Activated T-cell treated with anti-CD3 and anti-CD28 coated beads for 1 hour (primary cell): ENCODE measurements around the gene DNAJC5G.
"Not testable (repeated sequence)": the region's sequence is repeated elsewhere in the genome, so short reads cannot be mapped to it uniquely, and the experiment has no call there.

Experiments
- DNase-seq: peaks from one replicate; pipeline ENCODE4 v3.0.0-alpha.2; 2020; ENCODE audit warnings: low read depth

The DNAJC5G gene

GRCh38 chr2:27251766-27252165, 23.5 kb upstream of the DNAJC5G start:
- DNase-seq = no peak

GRCh38 chr2:27255187-27255586, 20.0 kb upstream of the DNAJC5G start:
- no peak for DNase-seq

GRCh38 chr2:27255660-27256059, 19.6 kb upstream of the DNAJC5G start:
- no peak for DNase-seq

GRCh38 chr2:27256855-27257454, 18.3 kb upstream of the DNAJC5G start:
- no peak for DNase-seq

GRCh38 chr2:27258051-27258450, 17.2 kb upstream of the DNAJC5G start:
- DNase-seq = no peak

GRCh38 chr2:27261241-27261925, 13.8 kb upstream of the DNAJC5G start:
- no peak for DNase-seq

- DNase-seq = no peak
Observed at GRCh38 chr2:27261926-27262298, 13.3 kb upstream of the DNAJC5G start.

GRCh38 chr2:27262379-27263286, 12.6 kb upstream of the DNAJC5G start, which contains the start of gene SLC30A3:
SLC30A3 (minus strand) TSS chr2:27263047; CDS start chr2:27262906, 141 bp downstream.
- DNase-seq = peak; percentile 59

- DNase-seq = no peak
Observed at GRCh38 chr2:27263287-27264252, 11.7 kb upstream of the DNAJC5G start.

- DNase-seq = peak; percentile 6
Observed at GRCh38 chr2:27264253-27264752, 10.9 kb upstream of the DNAJC5G start.

GRCh38 chr2:27264753-27265535, 10.3 kb upstream of the DNAJC5G start:
- peak; percentile 51 for DNase-seq

GRCh38 chr2:27265536-27265870, 9.7 kb upstream of the DNAJC5G start:
- no peak for DNase-seq

- not testable (repeated sequence) for DNase-seq
Observed at GRCh38 chr2:27268296-27268695, 6.9 kb upstream of the DNAJC5G start.

GRCh38 chr2:27270131-27270530, 5.1 kb upstream of the DNAJC5G start:
- no peak for DNase-seq

GRCh38 chr2:27270670-27271069, 4.6 kb upstream of the DNAJC5G start:
- no peak for DNase-seq

- DNase-seq = no peak
Observed at GRCh38 chr2:27271631-27272340, 3.4 kb upstream of the DNAJC5G start.

- not testable (repeated sequence) for DNase-seq
Observed at GRCh38 chr2:27272537-27273522, 2.4 kb upstream of the DNAJC5G start.

GRCh38 chr2:27278010-27278409, 2.8 kb downstream of the DNAJC5G start:
- DNase-seq = no peak

- no peak for DNase-seq
Observed at GRCh38 chr2:27280826-27281225, 5.6 kb downstream of the DNAJC5G start.
